NCI-H146 treated with DMSO at 0.1 percent for 48 hours (cell line): ENCODE measurements around the gene ZNF175.
"Not testable (repeated sequence)": the region's sequence is repeated elsewhere in the genome, so short reads cannot be mapped to it uniquely, and the experiment has no call there.

Source experiments
- DNase-seq: peaks from one replicate; lab custom pipeline; 2025; ENCODE audit not compliant: unreplicated experiment; lab: John Stamatoyannopoulos, UW

Gene ZNF175

DNA sequence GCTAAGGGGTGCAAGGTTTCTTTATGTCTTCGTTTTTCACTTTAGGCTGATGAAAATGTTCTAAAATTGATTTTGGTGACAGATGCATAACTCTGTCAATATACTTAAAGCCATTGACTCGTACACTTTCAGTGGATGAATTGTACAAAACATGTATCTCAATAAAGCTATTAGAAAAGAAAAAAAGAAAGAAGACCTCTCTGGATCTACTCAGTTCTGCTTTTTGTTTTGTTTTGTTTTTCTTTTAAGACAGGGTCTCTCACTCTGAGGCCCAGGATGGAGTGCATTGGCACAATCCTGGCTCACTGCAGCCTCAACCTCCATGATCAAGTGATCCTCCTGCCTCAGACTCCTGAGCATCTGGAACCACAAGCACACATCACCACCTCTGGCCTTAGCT, 55.6 kb downstream of the ZNF175 start:
- DNase-seq, result no peak

DNA sequence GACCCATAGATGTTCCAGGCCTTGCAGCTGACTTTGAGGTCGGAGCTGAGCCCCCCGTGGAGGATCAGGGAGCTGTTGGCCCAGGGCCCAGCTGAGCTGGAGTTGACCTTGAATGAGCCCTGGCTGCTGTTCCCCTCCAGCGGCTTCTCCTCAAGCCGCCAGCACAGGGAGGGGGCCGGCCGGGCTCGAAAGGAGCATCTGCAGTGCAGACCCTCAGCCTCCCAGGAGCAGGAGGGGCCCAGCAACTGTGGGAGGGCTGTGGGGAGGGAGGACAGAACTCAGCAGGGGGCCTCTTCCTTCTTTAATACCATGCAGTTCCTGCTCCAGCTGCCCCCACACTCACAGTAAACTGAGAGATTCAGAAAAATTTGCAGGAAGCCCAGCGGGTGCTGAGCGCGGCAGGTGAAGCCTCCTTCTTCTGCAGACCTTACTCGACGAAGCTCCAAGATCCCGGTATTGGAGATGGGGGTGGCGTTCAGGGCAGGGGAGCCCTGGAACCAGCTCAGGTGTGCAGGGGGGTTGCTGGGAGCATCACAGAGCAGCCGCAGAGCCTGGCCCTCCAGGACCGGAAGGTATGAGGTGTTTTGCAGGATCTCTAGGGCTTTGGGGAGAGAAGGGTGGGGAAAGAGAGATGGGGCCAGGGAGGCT, 56.5 kb downstream of the ZNF175 start:
- DNase-seq, result no peak

DNA sequence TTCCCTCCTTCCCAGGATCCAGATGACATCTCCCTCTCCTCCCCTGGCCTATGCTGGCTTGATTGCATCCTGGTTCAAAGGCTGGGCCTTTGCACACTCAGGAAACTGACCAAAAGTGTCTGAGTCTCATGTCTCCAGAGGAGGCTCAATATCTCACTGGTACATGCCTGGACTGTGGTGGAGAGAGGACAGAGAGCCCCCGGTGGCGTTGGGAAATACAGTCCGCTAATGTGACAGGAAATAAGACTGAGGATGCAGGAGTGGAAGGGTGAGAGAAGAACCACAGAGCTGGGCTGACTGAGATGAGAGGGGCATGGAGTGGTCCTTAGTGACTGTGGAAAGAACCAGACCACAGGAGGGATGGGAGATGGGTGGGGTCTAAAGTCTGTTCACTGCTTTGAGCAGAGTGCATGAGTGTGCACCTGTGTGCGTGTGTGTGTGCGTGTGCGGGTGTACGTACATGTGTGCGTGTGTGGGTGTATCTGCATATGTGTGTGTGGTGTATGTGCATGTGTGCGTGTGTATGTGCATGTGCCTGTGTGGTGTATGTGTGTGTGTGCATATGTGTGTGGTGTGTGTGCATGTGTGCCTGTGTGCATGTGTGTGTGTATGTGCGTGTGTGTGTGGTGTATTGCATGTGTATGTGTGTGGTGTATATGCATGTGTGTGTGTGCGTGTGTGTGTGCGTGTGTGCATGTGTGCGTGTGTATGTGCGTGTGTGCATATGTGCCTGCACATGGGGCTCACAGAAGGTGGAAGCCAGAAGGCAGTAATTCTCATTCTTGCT, 57.3 kb downstream of the ZNF175 start:
- no peak for DNase-seq

DNA sequence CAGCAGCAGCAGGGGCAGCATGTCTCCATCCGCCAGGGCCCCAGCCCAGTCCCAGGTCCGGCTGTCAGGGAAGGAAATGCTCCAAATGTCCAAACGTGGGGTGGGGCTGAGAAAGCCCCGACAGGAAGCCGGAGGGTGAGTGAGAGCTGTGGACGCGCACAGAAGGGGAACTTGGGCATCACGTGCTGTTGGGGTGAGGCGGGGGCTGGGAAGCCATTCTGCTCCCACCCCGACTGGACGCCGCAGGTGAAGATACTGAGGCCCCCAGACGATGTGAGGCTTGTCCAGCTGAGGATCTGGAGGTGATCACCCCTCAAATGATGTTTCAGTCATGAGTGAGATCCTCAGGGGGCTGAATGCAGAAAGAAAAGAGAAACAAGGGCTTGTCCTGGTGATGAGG, 59.2 kb downstream of the ZNF175 start, which contains the start of gene SIGLEC5:
TSS of gene SIGLEC5 (minus strand) at position 87 of the 400 bp plus-strand sequence. CDS start at position 21, 66 bp downstream.
- DNase-seq, result not testable (repeated sequence)

DNA sequence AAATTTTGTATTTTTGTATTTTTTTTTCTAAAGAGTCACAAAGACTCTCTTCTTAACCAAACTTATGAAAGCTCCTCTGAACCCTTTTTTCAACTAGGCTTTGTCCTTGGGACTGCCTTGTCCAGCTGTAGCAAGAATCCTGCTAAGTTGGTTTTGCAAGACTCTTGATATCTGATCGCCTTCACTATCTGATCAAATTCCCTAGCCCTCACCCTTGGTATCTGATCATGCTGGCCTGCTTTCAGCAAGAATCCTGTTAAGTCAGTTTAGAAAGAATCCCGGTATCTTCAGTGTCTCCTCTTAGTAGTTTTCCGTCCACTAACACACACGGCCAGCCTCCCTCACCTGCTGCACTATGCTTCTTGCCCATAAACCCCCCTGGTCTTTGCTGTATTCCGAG, 61.0 kb downstream of the ZNF175 start:
- DNase-seq, result no peak

DNA sequence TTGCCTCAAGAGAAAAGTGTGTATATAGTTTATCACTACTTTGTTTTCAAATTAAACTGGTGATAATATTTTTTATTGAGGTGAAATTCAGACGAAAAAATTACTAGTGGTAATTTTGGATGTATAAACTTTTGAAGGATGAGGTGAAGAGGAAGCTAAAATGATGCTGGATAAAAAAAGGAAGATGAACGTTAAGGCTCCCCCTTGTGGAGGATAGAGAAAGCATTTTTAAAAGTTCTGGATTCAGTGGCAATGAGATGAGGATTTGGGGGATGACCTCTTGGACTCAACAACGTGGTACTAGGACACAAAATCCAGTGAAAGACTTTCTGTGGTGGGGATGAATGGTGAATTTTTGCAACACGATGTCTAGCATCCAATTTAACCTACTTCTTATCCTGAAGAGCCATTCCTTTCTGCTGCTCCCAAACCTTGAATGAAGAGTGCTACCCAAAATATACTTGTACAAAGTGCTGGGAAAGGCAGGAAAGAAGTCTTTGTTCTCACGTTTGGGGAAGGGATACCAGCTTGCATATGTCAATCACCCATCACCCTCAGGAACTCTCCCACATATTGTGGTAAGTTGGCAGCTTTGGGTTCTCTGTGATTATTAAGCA, 66.4 kb downstream of the ZNF175 start:
- DNase-seq, result no peak

DNA sequence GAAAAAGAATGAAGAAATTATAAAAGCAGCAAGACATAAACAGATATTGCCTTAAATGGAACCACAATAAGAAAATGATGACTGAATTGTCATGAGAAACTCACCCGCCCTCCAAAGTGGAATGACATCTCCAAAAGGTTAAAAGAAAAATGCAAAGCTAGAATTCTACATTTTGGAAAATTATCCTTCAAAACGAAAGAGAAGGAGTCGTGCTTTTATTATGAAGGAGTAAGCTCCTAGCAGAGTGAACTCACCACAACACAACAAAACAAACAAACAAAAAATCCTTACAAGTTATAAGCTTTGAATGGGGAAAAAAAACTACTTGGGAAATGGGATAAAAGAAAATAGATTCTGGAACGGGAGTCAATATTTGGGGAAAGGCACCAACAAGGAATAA, 68.8 kb downstream of the ZNF175 start:
- no peak for DNase-seq

DNA sequence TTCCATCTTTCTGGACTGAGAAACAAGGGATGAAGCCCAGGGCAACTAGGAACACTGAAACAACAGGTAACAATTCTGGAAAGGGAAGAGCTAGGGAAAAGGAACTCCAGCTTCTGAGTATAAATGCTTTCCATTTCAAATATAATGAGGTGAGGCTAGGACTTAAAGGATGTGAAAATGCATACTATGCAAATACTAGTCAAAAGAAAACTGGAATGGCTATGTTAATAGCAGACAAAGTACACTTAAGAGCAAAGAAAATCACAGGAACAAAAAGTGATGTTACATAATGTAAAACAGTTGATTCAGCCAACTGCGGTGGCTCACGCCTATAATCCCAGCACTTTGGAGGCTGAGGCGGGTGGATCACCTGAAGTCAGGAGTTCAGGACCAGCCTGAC, 69.3 kb downstream of the ZNF175 start:
- DNase-seq, result no peak

DNA sequence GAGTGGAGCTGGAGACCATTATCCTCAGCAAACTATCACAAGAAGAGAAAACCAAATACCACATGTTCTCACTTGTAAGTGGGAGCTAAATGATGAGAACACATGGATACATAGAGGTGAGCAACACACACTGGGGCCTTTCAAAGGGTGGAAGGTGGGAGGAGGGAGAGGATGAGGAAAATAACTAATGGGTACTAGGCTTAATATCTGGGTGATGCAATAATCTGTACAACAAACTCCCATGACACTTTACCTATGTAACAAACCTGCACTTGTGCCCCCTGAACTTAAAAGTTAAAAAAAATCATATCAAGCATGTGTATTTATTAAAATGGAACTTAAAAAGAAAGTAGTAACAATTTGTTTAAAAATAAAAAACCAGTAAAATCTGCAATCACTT, 70.6 kb downstream of the ZNF175 start:
- no peak for DNase-seq
